Transverse colon (tissue), 4 donors: ENCODE results near the gene PSMD11. TPM values are rescaled to one million over a fixed set of nuclear protein-coding genes. Genes with fewer than 3 reads are reported as not detected.

Experiments
- DNase-seq: peaks from one replicate; pipeline ENCODE4 v3.0.0-alpha.2; 2019
- H3K27ac ChIP-seq, 4 donors: fragments of 200-600 bp; sonication (generic); 2 replicates each; pipeline ENCODE4 v1.5.1; 2016 to 2018; ENCODE audit warnings: inconsistent platforms in 4 of 4
- H3K27me3 ChIP-seq: fragments of 200-600 bp; sonication (generic); 2 replicates; pipeline ENCODE4 v1.5.1; 2017; ENCODE audit warnings: inconsistent platforms
- H3K36me3 ChIP-seq, 4 donors: fragments of 200-600 bp; sonication (generic); 2 replicates each; pipeline ENCODE4 v1.5.1; 2017 to 2019; ENCODE audit warnings: inconsistent platforms in 4 of 4
- H3K4me1 ChIP-seq, 4 donors: fragments of 200-600 bp; sonication (generic); 2 replicates each; pipeline ENCODE4 v1.5.1; 2017 to 2020; ENCODE audit warnings: inconsistent platforms in 4 of 4
- H3K4me3 ChIP-seq, 4 donors: fragments of 200-600 bp; sonication (generic); 1 replicate in 1 of 4; 2 replicates in 3 of 4; pipeline versions ENCODE4 v1.5.1 to v1.6.1; 2017 to 2019; ENCODE audit warnings: inconsistent platforms in 4 of 4
- H3K9me3 ChIP-seq, 2 donors: fragments of 200-600 bp; sonication (generic); 2 replicates each; pipeline ENCODE4 v1.5.1; 2017 to 2019; ENCODE audit warnings: inconsistent platforms in 2 of 2
- CTCF ChIP-seq, 5 experiments: fragments of 200-600 bp in 3 of 5; fragments of 450-650 bp in 2 of 5; sonication (generic) in 3 of 5; IDR thresholded peaks; 1 replicate in 2 of 5; 2 replicates in 3 of 5; pipeline ENCODE4 v1.5.1; 2016 to 2017; ENCODE audit warnings: antibody characterized with exemption in 5 of 5, inconsistent platforms in 3 of 5, mild to moderate bottlenecking in 2 of 5, moderate library complexity in 1 of 5
- EP300 ChIP-seq: sonication (generic); formaldehyde crosslinking; IDR thresholded peaks from one replicate; pipeline ENCODE4 v1.6.1; 2017; ENCODE audit warnings: antibody characterized with exemption, low read depth
- POLR2A ChIP-seq: fragments of 450-650 bp; IDR thresholded peaks from one replicate; pipeline ENCODE4 v1.6.1; 2016; ENCODE audit warnings: antibody characterized with exemption, mild to moderate bottlenecking, moderate library complexity
- POLR2AphosphoS5 ChIP-seq, 3 donors: sonication (generic); formaldehyde crosslinking; IDR thresholded peaks; one replicate each; pipeline ENCODE4 v1.6.1; 2016; ENCODE audit warnings: antibody characterized with exemption in 3 of 3
- WGBS, 2 donors: methylation state at CpG; one replicate each; pipeline ENCODE4 v1.1.5; 2018; ENCODE audit warnings: low coverage in 1 of 2; 5-methylcytosine and 5-hydroxymethylcytosine counted together
- in situ Hi-C, 4 donors: fragments of 200-750 bp; cut with MboI; loops; one replicate each; pipeline versions ENCODE4 v1.15.0 to v1.15.1; 2017; ENCODE audit warnings: low sequenced_read_pairs in 3 of 4, low pct_ligation_motif_present in 1 of 4, low pct_unique_long_range_greater_than_20kb in 1 of 4
- intact Hi-C: fragments of 100-400 bp; cut with DNase I; formaldehyde crosslinking; loops from one replicate; pipeline ENCODE4 v1.15.1; 2023; ENCODE audit warnings: low total_unique reads
- total RNA-seq, 4 donors: library from RNA; depleted of rRNA; stranded (reverse); fragments of >200 nt; gene quantifications; one replicate each; pipeline ENCODE4 v1.1.0, GENCODE V29; 2016

The PSMD11 gene
- total RNA-seq, 4 donors from 2014 or later = 20.9 to 238 (median 62.3) TPM

- no peaks in the 10 kb centered on the region for H3K9me3 ChIP-seq
- in situ Hi-C loops (no loop called here), intact Hi-C loops (no loop called here)
- WGBS, 2 donors = 92% methylated on average over 7 of the region's 7 CpGs; no CpG with 5 or more reads in 1 of the 2 donors
- no peak for DNase-seq
- no peaks in the 10 kb centered on the region for H3K36me3 ChIP-seq
- H3K4me1 ChIP-seq = no peaks in the 10 kb centered on the region
- TF ChIP-seq EP300 (no peak), CTCF (IDR thresholded peaks at IDR 0.05) (no peak), POLR2AphosphoS5 (IDR thresholded peaks at IDR 0.05) (no peak), POLR2A (no peak)
- no peak overlapping the region for H3K4me3 ChIP-seq
- H3K27me3 ChIP-seq = no peaks in the 10 kb centered on the region
- H3K27ac ChIP-seq = no peak overlapping the region
These were observed 66.2 kb downstream of the PSMD11 start for GRCh38 chr17:32510466-32510865.

- 88% methylated on average over 2 of the region's 2 CpGs; no CpG with 5 or more reads in 1 of the 2 donors for WGBS, 2 donors
These were observed 68.0 kb downstream of the PSMD11 start for GRCh38 chr17:32512328-32512727.

GRCh38 chr17:32513579-32513978, 69.3 kb downstream of the PSMD11 start:
- 89 to 95% methylated on average over 3 of the region's 3 CpGs for WGBS, 2 donors
- Histone ChIP-seq H3K27ac (no peak overlapping the region), H3K27me3 (no peaks in the 10 kb centered on the region), H3K9me3 (no peaks in the 10 kb centered on the region), H3K4me1 (no peaks in the 10 kb centered on the region), H3K4me3 (no peak overlapping the region), H3K36me3 (no peaks in the 10 kb centered on the region)
- TF ChIP-seq POLR2A (no peak), EP300 (no peak), CTCF (IDR thresholded peaks at IDR 0.05) (no peak), POLR2AphosphoS5 (IDR thresholded peaks at IDR 0.05) (no peak)
- no peak for DNase-seq
- in situ Hi-C loops (no loop called here), intact Hi-C loops (no loop called here)

More at GRCh38 chr17:32512328-32512727, 68.0 kb downstream of the PSMD11 start:
- intact Hi-C loops = no loop called here
- Histone ChIP-seq H3K27me3 (no peaks in the 10 kb centered on the region), H3K36me3 (no peaks in the 10 kb centered on the region), H3K9me3 (no peaks in the 10 kb centered on the region), H3K4me3 (no peak overlapping the region), H3K4me1 (no peaks in the 10 kb centered on the region), H3K27ac (no peak overlapping the region)
- in situ Hi-C loops = no loop called here
- no peak for DNase-seq
- TF ChIP-seq CTCF (IDR thresholded peaks at IDR 0.05) = no peak
- TF ChIP-seq POLR2A = no peak
- no peak for TF ChIP-seq POLR2AphosphoS5 (IDR thresholded peaks at IDR 0.05)
- no peak for TF ChIP-seq EP300

GRCh38 chr17:32514606-32515005, 70.3 kb downstream of the PSMD11 start:
- Histone ChIP-seq H3K4me3 (no peak overlapping the region), H3K27me3 (no peaks in the 10 kb centered on the region), H3K27ac (no peak overlapping the region), H3K4me1 (peaks cover 0 to 7% (median 0%) of the 10 kb centered on the region in 4 donors), H3K9me3 (no peaks in the 10 kb centered on the region), H3K36me3 (no peaks in the 10 kb centered on the region)
- DNase-seq = no peak
- in situ Hi-C loops = no loop called here
- intact Hi-C loops = no loop called here
- 90 to 91% methylated on average over 4 of the region's 4 CpGs for WGBS, 2 donors
- TF ChIP-seq POLR2A (no peak), EP300 (no peak), CTCF (IDR thresholded peaks at IDR 0.05) (no peak), POLR2AphosphoS5 (IDR thresholded peaks at IDR 0.05) (no peak)
